Fibroblast of lung (primary cell): Measurements from ENCODE around the gene MNT.

ENCODE experiments used
- EZH2 ChIP-seq: IDR thresholded peaks from 2 replicates; pipeline ENCODE4 v1.5.1; 2012; ENCODE audit warnings: low read length, control low read depth, mild to moderate bottlenecking; ENCODE audit errors: missing control alignments
- TF ChIP-seq, protein P1 (sequence below), 2 donors: IDR thresholded peaks in 1 of 2; conservative IDR thresholded peaks in 1 of 2; 1 replicate in 1 of 2; 2 replicates in 1 of 2; pipeline ENCODE4 v1.5.1; 2011 to 2012; ENCODE audit warnings: low read length in 2 of 2, control low read depth in 1 of 2, inconsistent platforms in 1 of 2, low read depth in 1 of 2, mild to moderate bottlenecking in 1 of 2

DNA sequence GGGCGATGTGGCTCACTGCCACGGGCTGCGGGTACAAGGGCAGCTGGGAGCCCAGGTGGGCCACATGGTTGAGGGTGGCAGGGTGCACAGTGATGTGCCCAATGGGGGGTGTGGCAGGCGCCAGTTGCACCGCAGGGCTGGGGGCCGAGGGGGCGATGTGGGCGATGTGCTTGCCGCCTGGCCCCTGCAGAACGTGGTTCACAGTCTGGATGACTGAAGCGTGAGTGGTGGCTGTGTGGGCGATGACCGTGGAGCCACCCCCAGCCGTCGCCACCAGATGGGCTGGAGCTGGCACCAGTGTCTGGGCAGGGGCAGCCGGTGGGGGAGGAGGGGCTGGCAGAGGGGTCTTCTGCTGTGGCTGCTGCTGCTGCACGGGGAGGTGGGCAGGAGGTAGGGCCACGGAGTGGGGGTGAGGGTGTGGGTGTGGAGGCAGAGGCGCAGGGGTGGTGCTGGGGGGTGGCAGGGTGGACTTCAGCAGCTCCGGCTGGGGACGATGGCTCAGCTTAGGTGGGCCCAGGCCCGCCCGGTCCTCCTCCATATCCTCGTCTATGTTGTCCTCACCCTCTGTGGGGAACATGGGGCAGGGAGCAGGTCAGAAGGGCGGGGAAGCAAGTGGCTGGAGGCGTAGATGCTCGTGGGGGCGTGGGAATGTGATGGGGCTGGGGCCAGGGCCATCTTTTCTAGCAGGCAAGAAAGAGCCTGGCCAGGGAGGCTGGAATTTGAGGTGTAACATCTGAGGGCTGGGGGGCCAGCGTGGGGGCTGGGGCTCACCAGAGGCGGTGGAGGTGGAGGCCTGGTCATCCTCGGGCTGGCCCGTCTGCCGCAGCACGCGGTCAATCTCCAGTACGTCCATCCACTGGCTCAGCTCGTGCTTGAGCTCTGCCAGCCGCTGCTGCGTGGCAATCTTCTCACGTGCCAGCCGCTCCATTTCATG is 13.5 kb downstream of the MNT start:
- TF ChIP-seq, protein P1, sequence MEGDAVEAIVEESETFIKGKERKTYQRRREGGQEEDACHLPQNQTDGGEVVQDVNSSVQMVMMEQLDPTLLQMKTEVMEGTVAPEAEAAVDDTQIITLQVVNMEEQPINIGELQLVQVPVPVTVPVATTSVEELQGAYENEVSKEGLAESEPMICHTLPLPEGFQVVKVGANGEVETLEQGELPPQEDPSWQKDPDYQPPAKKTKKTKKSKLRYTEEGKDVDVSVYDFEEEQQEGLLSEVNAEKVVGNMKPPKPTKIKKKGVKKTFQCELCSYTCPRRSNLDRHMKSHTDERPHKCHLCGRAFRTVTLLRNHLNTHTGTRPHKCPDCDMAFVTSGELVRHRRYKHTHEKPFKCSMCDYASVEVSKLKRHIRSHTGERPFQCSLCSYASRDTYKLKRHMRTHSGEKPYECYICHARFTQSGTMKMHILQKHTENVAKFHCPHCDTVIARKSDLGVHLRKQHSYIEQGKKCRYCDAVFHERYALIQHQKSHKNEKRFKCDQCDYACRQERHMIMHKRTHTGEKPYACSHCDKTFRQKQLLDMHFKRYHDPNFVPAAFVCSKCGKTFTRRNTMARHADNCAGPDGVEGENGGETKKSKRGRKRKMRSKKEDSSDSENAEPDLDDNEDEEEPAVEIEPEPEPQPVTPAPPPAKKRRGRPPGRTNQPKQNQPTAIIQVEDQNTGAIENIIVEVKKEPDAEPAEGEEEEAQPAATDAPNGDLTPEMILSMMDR (conservative IDR thresholded peaks at IDR 0.05 in 1 of 2, IDR thresholded peaks at IDR 0.05 in 1 of 2; ENCODE audit: low read depth in 1 of 2, low read length in 2 of 2): no peak
- no peak for TF ChIP-seq EZH2
